GM10847 (cell line): Measurements from ENCODE around the gene SNTG2.

Experiments used
- POLR2A ChIP-seq: IDR thresholded peaks from 2 replicates; pipeline ENCODE4 v1.6.1; 2011; ENCODE audit not compliant: insufficient read length; ENCODE audit errors: extremely low read depth

The SNTG2 gene

DNA sequence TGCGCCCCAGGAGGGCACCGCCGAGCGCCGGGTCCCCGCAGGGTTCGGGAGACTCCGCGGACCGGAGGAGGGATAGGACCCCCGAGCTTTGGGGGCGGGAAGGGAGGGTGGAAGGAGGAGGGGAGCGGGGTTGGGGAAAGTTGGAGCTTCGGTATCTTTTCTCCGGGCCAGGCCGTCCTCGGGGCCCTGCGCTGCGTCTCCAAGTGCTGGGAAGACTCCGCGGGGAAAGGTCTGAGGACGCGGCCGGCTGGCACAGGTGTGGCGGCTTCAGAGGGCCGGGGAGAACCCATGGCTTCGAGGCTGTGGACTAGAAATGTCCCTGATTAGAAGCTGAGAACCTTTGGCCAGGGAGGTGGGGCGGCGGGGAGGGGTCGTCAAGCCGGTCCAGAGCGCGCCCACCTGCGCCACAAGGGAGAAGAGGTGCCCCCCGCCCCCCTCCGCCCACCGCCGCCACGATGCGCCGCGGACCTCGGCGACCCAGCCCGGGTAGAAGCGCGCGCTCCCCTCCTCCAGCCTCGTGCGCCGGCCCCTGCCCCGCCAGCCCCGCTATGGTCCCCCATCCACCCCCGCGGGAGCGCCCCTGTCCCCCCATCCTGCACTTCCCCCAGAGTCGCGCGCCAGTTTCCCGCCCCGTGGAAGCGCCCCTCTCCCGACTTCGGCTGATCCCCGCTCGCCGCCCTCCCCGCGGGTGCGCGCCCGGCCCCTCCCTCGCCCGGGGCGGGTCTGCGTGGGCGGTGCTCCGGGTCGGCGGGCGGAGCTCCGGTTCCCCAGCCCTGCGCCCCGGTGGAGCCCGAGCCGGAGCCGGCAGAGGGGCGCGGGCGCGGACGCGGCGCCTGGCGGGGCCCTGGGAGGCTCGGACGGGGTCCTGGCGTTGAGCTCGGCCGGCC is at the start of gene SNTG2:
Gene SNTG2 (plus strand): TSS at position 770 of the 887 bp plus-strand sequence. CDS start 148 bp downstream, outside the sequence.
- no peak for TF ChIP-seq POLR2A

DNA sequence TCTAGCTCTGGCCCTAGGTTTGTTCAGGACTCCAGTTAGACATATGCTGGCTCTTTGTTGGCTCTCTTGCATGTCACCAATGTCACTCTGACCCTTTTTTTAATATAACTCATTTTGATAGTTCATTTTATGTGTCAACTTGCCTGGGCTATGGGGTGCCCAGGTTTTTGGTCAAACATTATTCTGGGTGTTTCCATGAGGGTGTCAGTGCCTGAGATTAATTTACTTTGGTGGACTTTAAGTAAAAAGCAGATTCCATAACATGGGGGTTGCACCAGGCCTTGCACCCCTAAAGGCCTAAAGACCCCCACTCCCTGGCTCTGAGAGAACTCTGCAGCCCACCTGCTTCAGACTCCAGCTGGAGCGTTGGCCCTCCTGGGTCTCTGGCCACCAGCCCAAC is 48.1 kb upstream of the SNTG2 start:
- no peak for TF ChIP-seq POLR2A

DNA sequence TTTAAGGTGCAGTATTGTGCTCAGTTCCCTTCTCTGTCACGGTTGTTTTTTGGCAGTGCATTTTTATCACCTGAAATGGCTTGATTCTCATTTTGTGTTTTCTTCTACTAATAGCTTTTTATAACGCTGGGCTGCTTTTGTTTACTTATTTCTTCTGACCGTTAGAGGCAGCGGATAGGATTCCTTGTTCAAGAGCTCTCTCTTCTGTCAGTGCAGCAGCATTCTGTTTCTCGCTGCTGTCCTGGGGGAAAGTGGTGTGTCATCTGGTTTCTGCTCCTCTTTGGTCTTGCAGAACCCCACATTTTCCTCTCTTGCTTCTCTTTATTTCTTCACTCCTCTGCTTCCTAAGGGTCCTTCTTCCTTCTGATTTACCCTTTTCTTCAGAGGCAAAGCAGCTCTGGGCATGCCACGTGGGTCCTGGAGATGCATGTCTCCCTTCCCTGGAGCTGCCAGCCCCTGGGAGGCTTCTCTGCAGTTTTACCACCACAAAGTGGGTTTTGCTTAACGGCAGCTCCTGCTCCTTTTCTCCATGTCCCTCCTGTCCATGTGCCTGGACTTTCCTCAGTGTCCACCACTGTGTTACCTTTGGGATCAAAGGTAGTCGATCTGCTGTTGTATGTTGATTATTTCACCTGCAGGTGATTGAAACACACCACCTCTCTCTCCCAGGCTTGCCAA is 47.3 kb upstream of the SNTG2 start:
- TF ChIP-seq POLR2A: no peak

DNA sequence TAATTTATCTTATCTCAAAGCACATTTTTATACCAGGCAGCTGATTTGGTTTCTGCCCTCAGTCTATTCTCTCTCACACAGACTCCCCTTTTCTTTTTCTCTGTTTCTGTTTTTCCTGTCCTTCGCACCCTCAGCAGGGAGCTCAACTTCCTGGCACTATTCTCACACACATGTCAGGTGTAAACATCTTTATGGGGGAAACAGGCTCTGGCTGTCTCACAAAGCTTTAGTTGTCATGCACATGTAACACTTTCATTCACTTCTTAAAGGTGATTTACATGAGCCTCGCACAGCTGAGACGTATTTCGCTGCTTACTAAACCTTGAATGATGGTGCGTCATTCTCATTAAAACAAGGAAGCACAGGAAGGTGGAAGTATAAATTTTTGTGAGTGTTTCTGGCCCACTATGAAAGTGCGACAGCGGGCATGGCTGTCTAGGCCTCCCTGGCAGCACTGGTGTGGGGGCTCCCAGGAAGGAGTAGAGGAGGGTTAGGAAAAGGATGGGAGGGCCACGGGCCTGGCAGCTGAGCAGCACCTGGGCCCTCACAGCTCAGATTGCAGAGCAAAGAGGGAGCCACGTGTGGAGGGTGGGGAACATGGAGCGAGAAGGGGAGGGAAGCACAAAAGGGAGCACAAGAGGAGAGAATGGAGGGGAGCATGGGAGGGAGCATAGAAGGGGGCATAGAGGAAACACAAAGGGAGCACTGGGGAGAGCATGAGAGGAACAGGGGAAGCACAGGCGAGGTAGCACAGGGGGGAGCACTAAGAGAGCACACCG is 46.2 kb upstream of the SNTG2 start:
- no peak for TF ChIP-seq POLR2A

DNA sequence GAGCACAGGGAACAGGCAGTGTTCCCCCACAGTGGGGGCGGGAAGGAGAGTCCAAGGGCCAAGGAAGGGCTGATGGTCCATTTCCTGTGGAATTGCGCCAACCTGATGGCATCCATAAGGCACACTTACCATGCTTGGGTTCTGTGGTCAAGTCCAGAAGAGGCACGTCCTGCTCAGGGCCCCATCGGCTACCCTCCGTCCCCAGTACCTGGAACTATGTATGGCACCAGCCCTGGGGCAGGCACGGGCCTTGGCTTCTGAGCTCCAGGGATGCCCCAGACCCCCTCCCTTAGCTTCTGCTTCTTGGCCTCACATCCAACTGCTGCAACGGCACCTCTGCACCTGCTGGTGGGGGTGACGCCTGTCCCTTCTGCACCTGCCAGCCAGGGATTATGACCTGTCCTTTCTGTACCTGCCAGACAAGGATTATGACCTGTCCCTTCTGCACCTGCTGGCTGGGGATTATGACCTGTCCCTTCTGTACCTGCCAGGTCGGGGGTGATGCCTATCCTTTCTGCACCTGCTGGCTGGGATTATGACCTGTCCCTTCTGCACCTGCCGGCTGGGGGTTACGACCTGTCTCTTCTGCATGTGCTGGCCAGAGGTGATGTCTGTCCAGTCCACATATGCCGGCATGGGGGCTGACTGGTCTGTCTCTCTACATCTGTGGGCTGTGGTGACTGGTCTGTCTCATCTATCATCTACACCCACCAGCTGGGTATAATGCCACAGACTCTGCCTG is 45.4 kb upstream of the SNTG2 start:
- no peak for TF ChIP-seq POLR2A

DNA sequence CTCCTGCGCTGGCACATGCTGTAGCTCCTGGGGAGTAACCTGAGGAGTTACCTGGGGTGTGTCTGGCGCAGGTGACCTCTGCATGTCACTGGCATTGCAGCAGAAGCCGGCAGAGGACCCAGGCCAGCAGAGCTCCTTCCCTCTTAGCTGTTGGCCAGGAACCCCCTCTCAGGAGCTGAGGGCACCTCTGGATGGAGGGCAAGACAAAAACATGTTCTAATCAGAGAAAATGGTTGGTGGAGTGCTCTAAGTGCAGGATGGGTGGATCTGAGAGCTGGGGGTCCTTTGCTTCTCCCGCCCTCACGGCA is 44.9 kb upstream of the SNTG2 start:
- TF ChIP-seq POLR2A: no peak

DNA sequence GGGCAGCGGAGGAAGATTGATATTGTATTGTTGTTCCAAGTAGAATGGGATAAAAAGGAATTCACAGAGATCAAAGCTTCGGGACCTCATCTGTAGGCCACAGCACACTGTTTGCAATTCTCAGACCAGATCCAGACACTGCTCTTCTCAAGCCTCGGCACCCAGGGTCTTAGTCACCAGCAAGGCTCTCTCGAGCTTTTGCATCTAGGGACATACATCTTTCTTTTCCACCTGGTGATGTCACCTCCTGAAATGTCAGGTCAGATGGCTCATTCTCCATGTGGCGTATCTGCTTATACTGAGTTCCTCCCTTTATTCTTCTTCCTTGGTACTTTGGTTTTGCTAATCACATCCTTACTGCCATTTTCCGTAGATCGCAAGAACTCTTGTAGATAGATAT is 42.9 kb upstream of the SNTG2 start:
- no peak for TF ChIP-seq POLR2A

DNA sequence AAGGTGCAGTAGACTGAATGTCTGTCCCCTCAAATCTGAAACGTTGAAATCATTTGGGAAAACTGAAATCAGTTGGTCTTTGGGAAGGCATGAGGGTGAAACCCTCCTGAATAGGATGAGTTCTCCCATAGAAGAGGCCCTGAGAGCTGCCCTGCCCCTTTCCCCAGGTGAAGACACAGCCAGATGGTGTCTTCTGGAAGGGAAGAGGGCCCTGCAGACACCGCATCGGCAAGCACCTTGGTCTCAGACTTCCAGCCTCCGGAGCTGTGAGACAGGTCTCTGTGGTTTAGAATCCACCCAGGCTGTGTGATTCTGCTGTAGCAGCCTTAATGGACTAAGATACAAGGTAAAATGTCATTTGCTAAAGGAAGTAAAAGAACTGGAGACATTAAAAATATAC is 42.1 kb upstream of the SNTG2 start:
- TF ChIP-seq POLR2A: no peak

DNA sequence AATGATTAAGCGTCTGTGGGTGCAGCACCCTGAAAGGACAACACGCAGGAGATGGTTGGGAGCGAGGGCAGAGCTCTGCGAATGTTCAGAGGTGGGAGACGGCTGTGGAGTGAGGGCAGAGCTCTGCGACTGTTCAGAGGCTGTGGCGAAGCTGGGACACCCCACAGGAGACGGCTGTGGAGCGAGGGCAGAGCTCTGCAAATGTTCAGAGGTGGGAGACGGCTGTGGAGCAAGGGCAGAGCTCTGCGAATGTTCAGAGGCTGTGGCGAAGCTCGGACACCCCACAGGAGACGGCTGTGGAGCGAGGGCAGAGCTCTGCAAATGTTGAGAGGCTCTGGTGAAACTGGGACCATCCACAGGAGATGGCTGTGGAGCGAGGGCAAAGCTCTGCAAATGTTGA is 40.0 kb upstream of the SNTG2 start:
- TF ChIP-seq POLR2A: no peak

DNA sequence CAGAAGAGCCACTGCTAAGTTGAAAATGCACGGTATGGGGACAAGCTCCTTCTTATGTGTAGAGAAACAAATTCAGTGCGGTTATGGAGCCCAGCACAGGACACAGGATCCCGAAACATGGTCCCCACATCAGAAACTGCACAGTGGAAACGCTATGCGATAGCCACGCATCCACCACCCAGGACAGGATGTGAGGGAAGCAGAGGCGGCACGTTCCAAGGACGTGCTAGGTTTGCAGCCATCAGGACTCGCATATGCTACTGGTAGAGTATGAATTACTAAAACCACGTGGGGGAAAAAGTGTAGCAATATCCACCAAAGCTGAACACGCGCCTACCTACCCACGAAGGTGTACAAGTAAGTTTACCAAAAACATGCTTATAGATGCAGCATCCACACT is 34.7 kb upstream of the SNTG2 start:
- TF ChIP-seq POLR2A: no peak

DNA sequence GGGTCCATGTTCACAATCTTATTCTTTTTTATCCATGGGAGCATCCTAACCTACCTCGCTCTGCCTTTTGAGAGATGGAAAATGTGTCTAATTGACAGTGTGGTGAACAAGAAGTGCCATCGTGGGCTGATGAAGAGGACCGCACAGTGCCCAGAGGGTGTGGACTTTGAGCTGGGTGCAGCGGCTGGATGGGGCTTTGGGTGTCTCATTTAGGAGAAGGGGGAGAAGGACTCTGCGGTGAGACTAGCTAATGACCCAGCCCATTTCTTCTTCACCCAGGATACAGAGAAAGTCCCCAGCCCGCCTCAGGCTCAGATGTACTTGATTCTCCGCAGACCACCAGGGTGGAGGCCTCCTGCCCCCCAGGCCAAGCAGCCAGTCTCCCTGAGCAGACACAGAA is 33.7 kb upstream of the SNTG2 start:
- TF ChIP-seq POLR2A: no peak

DNA sequence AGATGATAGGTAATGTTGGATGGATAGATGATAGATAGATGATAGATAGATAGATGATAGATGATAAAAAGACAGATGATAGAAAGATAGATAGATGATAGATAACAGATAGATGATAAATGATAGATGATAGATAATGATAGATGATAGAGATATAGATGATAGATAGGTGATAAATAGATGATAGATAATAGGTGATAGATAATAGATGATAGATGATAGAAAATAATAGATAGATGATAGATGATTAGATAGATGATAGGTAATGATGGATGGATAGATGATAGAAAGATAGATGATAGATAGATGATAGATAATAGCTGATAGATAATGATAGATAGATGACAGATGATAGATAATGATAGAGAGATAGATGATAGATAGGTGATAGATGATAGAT is 31.0 kb upstream of the SNTG2 start:
- TF ChIP-seq POLR2A: no peak

DNA sequence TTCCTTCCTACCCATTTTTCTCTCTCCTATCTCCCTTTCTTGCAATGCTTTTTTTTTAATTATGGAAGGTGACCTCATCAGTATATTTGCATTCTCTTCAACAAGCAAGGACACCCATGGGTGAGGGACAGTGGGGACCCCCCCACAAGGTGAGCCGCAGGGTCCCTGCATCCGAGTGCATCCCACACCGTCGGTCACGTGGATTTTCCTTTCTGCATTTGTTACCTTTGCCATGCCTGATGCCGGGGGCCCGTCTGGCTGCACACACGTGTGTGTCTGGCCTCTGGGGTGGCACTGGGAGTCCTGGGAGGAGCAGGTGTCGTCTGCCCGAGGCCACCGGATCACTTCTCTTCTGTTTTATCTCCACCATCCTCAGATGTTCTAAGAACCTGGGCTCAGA is 30.1 kb upstream of the SNTG2 start:
- no peak for TF ChIP-seq POLR2A

DNA sequence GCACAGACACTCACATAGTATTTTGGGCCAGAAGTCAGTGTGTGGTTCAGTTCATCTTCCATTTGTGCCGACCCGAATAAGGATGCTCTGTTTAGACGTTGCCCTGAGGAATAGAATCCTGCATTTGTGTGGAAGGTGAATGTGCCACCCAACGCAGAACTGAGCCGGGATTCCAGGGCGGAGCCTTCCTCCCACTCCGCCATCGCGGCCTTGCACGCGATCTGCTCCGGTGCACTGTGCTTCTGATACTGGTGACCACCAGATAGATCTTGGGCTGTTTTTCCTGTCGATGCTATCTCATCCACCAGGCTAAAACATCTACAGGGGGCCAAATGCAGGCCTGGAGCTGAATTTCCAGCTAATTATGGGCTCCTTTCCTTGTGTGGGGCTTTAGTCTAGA is 29.6 kb upstream of the SNTG2 start:
- TF ChIP-seq POLR2A: no peak

DNA sequence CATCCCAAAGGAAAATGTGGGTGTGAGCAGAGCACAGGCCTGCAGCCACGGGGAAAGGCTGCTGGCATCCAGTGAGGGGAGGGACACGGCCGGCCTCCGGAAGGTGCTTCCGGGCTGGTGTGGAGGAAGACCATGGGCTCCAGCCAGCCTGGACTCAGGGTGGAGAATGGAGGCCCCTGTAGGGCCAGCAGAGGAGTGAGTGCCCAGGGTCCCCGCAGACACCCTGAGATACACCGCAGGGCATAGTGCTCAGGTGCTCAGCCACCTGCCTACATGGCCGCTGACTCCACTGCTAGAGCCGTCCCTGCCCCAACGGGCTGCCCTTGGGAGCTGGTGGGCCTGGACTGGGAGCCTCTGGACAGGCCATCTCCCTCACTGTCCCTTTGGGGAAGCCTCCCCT is 28.5 kb upstream of the SNTG2 start:
- TF ChIP-seq POLR2A: no peak
